Spleen (tissue), 11 donors: ENCODE data around the gene MTG1. TPM values are rescaled to one million over a fixed set of nuclear protein-coding genes. Genes with fewer than 3 reads are reported as not detected.

ENCODE experiments used
- DNase-seq: peaks from one replicate; pipeline ENCODE4 v3.0.0-alpha.2; 2020
- H3K27ac ChIP-seq, 8 donors: fragments of 200-600 bp; sonication (generic) in 7 of 8; 1 replicate in 4 of 8; 2 replicates in 4 of 8; pipeline versions ENCODE4 v1.5.0 to v1.8.0; 2016 to 2021; ENCODE audit warnings: inconsistent platforms in 4 of 8, mild to moderate bottlenecking in 4 of 8, moderate library complexity in 1 of 8
- H3K27me3 ChIP-seq, 7 donors: fragments of 200-600 bp; sonication (generic) in 6 of 7; replicated peaks in 1 of 7; 1 replicate in 4 of 7; 2 replicates in 3 of 7; pipeline versions ENCODE4 v1.5.0 to v1.8.0; 2016 to 2021; ENCODE audit warnings: inconsistent platforms in 3 of 7, mild to moderate bottlenecking in 1 of 7
- H3K36me3 ChIP-seq, 6 donors: fragments of 200-600 bp; sonication (generic) in 5 of 6; 1 replicate in 4 of 6; 2 replicates in 2 of 6; pipeline versions ENCODE4 v1.5.0 to v1.8.0; 2016 to 2021; ENCODE audit warnings: inconsistent platforms in 2 of 6
- H3K4me1 ChIP-seq, 6 donors: fragments of 200-600 bp; sonication (generic) in 5 of 6; 1 replicate in 3 of 6; 2 replicates in 3 of 6; pipeline versions ENCODE4 v1.5.0 to v1.8.0; 2016 to 2021; ENCODE audit warnings: inconsistent platforms in 3 of 6
- H3K4me3 ChIP-seq, 8 donors: fragments of 200-600 bp; sonication (generic) in 7 of 8; 1 replicate in 4 of 8; 2 replicates in 4 of 8; pipeline versions ENCODE4 v1.5.0 to v1.8.0; 2016 to 2021; ENCODE audit warnings: inconsistent platforms in 4 of 8, mild to moderate bottlenecking in 4 of 8, moderate library complexity in 2 of 8
- H3K9me3 ChIP-seq, 8 donors: fragments of 200-600 bp; sonication (generic) in 7 of 8; 1 replicate in 4 of 8; 2 replicates in 4 of 8; pipeline versions ENCODE4 v1.5.0 to v1.8.0; 2016 to 2021; ENCODE audit warnings: inconsistent platforms in 4 of 8
- CTCF ChIP-seq, 11 experiments: fragments of 200-600 bp in 7 of 11; fragments of 450-650 bp in 4 of 11; sonication (generic) in 4 of 11; IDR thresholded peaks in 8 of 11; conservative IDR thresholded peaks in 3 of 11; 1 replicate in 7 of 11; 2 replicates in 4 of 11; pipeline versions ENCODE4 v1.4.0 to v1.8.0; 2016 to 2021; ENCODE audit warnings: antibody characterized with exemption in 11 of 11, inconsistent platforms in 4 of 11, mild to moderate bottlenecking in 1 of 11
- POLR2A ChIP-seq, 3 donors: fragments of 450-650 bp; IDR thresholded peaks; one replicate each; pipeline ENCODE4 v1.5.1; 2017; ENCODE audit warnings: antibody characterized with exemption in 3 of 3, mild to moderate bottlenecking in 1 of 3
- POLR2AphosphoS5 ChIP-seq, 3 donors: sonication (generic); formaldehyde crosslinking; IDR thresholded peaks; one replicate each; pipeline ENCODE4 v1.5.1; 2017; ENCODE audit warnings: antibody characterized with exemption in 3 of 3
- WGBS, 5 donors: extraction: QIAGEN DNeasy Blood & Tissue Kit in 3 of 5; methylation state at CpG; one replicate each; pipeline versions ENCODE4 v1.1.5 to v1.1.7; 2013 to 2018; 5-methylcytosine and 5-hydroxymethylcytosine counted together
- intact Hi-C: fragments of 100-400 bp; cut with DNase I; formaldehyde crosslinking; loops from one replicate; pipeline ENCODE4 v1.15.0; 2023; ENCODE audit warnings: low total_unique reads
- polyA plus RNA-seq, 3 donors: library from polyadenylated mRNA; stranded (reverse); fragments of 200-250 nt; gene quantifications; one replicate each; pipeline ENCODE4 v1.2.1, GENCODE V29; 2013
- total RNA-seq, 7 donors: library from RNA; depleted of rRNA in 3 of 7; stranded (reverse); fragments of >200 nt in 3 of 7; fragmentation: NEBNext Ultra II Directional in 4 of 7; extraction: Animal tissue kit (Norgen Biotek cat#: 25700) in 4 of 7; gene quantifications; one replicate each; pipeline versions ENCODE4 v1.1.0 to v1.2.1, GENCODE V29; 2016 to 2021
- donor health status: healthy with polysubstance abuse.
- donor health status: DM: no; HTN: no; CAD: no; lungs with moderate emphysema.
- donor health status: DM: no; HTN: no; CAD: no.
- donor health status: Bipolar disorder and iron deficiency.
- donor health status: healthy.
- donor health status: DM: no; HTN: no; CAD: no.
- donor health status: DM: yes; HTN: yes; CAD: no.

Gene MTG1
- total and polyA plus RNA-seq, 10 donors: 35.4 to 122 (median 65.6) TPM

- no peak for DNase-seq
- Histone ChIP-seq H3K36me3 (peaks cover 0 to 82% (median 63%) of the 10 kb centered on the region in 6 donors), H3K27me3 (no peaks in the 10 kb centered on the region), H3K4me1 (peaks cover 6 to 14% (median 10%) of the 10 kb centered on the region in 6 donors), H3K4me3 (no peak overlapping the region), H3K9me3 (no peaks in the 10 kb centered on the region), H3K27ac (no peak overlapping the region)
- WGBS, 5 donors: 90 to 98% (median 94%) methylated on average over 7 of the region's 7 CpGs
- TF ChIP-seq POLR2A (IDR thresholded peaks at IDR 0.05): no peak
- TF ChIP-seq CTCF (IDR thresholded peaks at IDR 0.05 in 8 of 11, conservative IDR thresholded peaks at IDR 0.05 in 3 of 11): no peak
- TF ChIP-seq POLR2AphosphoS5 (IDR thresholded peaks at IDR 0.05): no peak
- intact Hi-C loops: no loop called here
These were observed 25.8 kb upstream of the MTG1 start for GRCh38 chr10:133368153-133368552.

DNA sequence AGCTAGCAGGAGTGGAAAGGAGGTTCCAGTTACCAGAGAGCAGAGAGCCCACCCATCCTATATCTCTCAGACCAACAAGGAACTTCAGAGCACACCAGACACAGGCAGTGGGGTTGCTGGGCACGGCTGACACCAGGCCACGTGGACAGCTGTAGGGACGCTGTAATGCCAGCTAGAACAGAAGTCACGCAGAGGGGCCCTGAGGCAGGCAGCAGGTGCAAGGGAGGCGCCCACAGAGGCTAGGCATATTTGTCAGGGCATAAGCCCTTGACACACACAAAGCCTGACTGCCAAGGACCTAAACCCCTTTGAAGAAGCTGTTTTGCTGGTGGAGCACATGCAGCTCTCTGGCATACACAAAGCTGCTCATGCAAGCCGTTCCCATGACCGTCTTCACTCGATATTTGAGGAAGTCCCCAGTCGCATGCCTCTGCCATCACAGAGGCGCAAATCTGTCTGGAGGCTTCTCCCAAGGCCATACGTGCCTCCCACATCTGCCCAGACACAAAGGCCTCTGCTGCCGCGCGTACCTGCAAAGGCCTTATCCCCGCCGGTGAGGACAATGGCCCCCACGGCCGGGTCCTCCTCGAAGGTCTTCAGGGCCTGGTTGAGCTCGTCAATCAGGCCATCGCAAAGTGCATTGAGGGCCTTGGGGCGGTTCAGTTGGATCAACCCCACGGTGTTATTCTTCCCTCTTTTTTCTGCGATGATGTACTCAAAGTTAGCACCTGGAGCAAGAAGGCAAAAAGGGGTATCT lies 23.7 kb upstream of the MTG1 start:
- no peak for DNase-seq
- no peak overlapping the region for H3K4me3 ChIP-seq

DNA sequence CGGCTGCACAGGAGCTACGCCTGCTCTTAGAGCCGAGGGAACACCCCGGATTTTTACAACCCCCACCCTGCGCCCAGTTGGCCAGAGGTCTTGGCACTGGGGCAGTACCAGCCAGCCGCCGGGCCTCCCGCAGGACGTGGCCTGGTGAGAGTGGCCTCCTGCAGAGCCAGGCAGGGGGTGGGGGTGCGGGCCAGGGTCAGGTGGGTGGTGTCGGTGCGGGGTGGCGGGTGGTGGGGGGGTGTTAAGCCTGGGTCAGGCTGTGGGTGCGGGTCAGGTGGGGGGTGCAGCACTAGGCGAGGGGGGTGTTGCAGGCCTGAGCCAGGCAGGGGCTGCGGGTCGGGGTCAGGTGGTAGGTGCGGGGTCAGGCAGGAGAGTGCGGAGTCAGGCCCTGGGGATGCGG lies 21.4 kb upstream of the MTG1 start:
- TF ChIP-seq POLR2AphosphoS5 (IDR thresholded peaks at IDR 0.05): no peak
- TF ChIP-seq POLR2A (IDR thresholded peaks at IDR 0.05): no peak
- TF ChIP-seq CTCF (IDR thresholded peaks at IDR 0.05 in 8 of 11, conservative IDR thresholded peaks at IDR 0.05 in 3 of 11): no peak
- H3K9me3 ChIP-seq: no peaks in the 10 kb centered on the region
- H3K4me1 ChIP-seq: peaks cover 6 to 31% (median 21%) of the 10 kb centered on the region in 6 donors
- peak overlapping the region in 2 of 8 donors; percentile 14 to 92 for H3K27ac ChIP-seq
- H3K4me3 ChIP-seq: peak overlapping the region in 4 of 8 donors; percentile 69 to 91 (median 76)
- WGBS, 5 donors: 47 to 60% (median 51%) methylated on average over 11 to 20 of the region's 20 CpGs
- DNase-seq: peak; percentile 88
- H3K27me3 ChIP-seq: no peaks in the 10 kb centered on the region
- H3K36me3 ChIP-seq: peaks cover 0 to 40% (median 26%) of the 10 kb centered on the region in 6 donors
- intact Hi-C loops: no loop called here

More for the DNA sequence above, 23.7 kb upstream of the MTG1 start:
- H3K27ac ChIP-seq: no peak overlapping the region
- 87 to 91% (median 91%) methylated on average over 24 of the region's 24 CpGs for WGBS, 5 donors
- H3K4me1 ChIP-seq: peaks cover 6 to 28% (median 18%) of the 10 kb centered on the region in 6 donors
- intact Hi-C loops: no loop called here
- peaks cover 0 to 62% (median 45%) of the 10 kb centered on the region in 6 donors for H3K36me3 ChIP-seq
- TF ChIP-seq CTCF (IDR thresholded peaks at IDR 0.05 in 8 of 11, conservative IDR thresholded peaks at IDR 0.05 in 3 of 11): no peak
- TF ChIP-seq POLR2AphosphoS5 (IDR thresholded peaks at IDR 0.05): no peak
- TF ChIP-seq POLR2A (IDR thresholded peaks at IDR 0.05): no peak
- no peaks in the 10 kb centered on the region for H3K9me3 ChIP-seq
- H3K27me3 ChIP-seq: no peaks in the 10 kb centered on the region
